NCI-H510A treated with DMSO at 0.1 percent for 48 hours (cell line): Measurements from ENCODE around the gene UNC119B.
A peak's percentile ranks its signal among the peaks of the same experiment; 100 is the strongest.

Source experiments
- DNase-seq: peaks from one replicate; lab custom pipeline; 2025; lab: John Stamatoyannopoulos, UW

The UNC119B gene

DNA sequence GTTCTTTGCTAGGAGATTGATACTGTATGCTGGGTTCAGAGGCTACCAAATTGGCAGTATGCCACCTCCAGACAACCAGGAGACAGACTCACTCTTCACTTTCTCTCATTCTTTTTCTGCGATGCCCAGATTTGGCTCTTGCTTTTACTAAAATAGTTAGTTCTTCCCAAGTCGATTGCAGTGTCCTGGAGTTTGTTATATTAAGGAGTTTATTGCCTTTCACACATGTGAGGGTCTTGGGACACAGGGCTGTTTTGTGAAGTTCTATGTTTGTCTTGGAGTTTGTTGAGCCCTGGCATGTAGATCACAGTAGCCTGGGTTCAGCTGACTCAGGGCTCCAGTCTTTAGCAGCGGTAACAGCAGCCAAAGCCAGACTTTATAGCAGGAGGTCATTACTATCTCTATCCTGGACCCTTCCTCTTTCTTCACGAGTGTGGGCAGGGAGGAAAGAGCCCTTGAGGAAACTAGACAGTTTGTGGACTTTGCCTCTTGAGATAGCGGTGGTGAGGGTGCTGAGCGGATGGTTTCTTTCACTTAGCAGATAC is 21.7 kb upstream of the UNC119B start:
- peak; percentile 65 for DNase-seq

DNA sequence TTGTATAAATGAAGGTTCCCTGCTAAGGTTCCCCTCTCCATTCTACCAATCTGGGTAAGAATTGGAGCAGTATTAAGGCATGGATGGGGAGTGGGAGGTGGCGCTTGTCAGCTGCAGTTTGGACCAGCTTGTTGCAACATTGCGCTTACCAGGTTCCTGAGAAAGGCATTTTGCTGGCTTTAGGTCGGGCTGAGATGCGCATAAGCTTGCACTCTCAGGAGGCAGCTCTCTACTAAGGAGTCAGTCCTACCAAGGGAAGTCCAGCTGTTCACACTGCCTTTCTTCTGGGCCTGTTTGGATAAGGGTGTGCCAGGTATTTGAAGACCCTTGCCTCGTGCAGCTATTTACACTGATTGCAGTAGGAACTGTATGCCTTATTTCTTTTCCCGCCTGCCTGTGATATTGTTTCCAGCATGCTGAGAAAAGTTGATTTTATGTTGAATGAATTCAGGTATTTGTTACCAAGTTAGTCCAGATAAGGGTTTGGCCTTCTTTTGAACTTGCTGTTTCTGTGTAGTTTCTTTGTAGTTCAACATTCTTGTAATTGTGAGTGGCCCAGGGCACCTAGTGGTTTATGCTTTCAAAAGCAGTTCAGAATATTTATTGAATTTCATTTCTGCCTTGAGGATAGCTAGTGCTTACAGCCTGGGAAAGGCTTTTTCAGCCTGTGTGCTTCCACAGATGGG is 20.7 kb upstream of the UNC119B start:
- no peak for DNase-seq

DNA sequence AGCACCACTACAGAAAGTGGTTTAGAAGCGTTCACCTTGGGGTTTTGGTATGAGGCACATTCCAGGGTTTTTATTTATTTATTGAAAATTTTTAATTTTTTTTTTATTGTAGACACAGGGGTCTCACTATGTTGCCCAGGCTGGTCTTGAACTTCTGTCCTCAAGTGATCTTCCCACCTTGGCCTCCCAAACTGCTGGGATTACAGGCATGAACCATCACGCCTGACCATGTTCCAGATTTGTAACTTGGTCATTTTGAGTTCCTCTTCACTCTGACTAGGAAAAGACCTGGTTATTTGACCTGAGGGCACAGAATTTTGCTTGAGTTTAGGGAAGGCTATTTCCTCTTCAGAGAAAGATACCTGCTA is 20.2 kb upstream of the UNC119B start:
- no peak for DNase-seq

DNA sequence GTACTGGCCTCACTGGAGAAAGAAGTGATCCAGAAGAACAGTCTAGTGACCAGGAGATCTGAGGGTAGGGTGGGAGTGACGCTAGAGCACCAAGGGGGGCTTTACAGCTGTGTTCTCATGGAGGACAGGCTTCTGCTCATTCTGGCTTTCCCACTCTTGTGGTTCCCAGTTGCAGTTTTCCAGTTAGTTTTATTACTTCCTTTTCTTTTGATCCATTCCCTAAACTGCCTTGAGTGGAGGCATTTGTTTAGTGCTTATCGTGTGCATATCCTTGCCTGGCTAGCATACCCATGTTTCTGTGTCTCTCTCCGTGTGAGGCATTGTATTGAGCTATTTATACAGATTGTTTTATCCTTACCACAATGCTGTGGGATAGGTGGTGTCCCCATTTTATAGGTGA is 19.3 kb upstream of the UNC119B start:
- no peak for DNase-seq

DNA sequence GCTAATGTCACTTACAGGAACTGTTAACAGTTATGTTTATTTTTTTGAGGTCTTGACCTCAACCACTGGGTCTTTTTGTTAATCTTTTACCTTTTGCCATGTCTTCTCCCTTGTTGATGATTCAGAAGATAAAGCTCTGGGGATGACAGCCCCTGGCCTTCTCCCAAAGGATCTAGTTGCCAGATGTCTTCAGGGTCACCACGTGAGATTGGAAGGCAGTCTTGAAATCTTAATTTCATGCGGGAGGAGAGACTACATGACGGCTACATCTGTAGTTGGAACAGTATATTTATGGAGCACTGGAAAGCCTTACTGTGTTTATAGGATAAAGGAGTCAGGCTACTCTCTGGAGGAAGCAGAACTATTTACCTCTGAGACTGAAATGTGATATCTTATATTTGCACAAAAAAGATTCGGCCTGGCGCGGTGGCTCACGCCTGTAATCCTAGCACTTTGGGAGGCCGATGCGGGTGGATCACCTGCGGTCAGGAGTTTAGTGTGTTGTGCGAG is 17.7 kb upstream of the UNC119B start:
- DNase-seq, result no peak

DNA sequence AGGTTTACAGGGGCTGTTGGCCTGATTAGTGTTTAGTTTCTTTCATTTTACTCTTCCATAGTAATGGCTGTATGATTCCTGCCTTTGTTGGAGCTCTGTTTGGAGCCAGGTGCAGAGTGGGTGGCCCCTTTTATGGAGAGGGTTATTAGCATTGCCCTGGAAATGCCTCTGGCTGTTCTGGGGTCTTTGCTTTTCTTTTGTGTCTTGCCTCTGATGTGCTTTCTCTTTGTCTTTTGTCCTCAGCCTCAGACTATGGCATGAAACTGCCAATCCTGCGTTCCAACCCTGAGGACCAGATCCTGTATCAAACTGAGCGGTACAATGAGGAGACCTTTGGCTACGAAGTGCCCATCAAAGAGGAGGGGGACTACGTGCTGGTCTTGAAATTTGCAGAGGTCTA is 16.4 kb upstream of the UNC119B start:
- DNase-seq, result no peak

DNA sequence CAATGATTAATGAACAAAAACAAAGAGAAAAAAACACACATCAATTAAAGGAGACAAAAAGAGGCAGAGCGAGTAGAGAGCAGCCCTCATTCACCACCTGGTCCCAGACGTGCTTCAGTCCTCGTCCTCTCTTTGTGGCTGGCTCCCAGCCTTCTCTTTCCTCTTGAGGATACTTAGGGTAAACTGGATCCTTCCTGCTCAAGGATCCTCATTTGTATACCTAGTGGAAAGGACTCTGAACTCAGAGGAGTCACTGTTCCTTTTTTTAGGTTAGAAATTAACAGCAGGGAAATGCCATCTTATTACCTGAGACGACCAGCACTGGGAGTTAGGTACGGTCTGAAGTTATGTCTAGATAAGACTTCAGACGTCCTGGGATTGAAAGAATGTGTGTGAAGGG is 13.6 kb upstream of the UNC119B start:
- DNase-seq, result no peak

DNA sequence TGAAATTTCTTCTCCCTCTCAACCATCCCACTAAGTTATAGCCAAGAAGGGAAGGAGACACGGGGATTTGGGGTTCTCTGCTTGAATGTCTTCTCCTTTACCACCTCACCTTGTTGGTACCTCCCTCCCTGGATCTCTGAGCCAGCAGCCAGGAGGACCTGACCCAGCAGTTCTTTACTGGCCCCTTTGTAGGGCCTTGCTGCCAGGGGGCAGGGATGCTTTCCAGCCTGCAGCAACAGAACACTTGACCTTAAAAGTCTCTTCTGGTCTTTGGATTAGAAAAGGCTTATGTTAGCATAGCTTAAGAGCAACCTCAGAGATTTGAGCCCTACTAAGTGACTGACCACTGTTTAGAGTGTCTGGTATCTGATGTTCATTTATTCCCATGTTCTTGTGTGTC is 12.9 kb upstream of the UNC119B start:
- DNase-seq, result no peak

DNA sequence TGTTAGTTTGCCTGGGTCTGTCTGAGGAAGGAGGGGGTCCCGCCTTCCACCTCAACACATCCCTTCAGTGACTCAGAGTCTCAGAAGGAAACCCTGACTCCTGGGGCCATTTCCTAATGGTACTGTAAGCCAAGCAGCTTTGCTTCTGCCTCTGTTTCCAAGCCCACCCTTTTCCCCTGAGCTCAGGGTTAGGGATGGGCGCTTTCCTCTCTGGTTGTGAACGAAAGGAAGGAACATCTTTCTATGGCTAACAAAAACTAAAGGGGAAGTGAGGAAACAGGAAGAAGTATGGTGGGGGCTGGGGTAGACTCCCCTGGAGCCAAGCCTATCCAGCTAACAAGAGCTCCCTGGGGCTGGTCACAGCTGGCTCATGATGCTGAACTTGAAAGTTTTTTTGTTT is 11.6 kb upstream of the UNC119B start:
- DNase-seq, result no peak

DNA sequence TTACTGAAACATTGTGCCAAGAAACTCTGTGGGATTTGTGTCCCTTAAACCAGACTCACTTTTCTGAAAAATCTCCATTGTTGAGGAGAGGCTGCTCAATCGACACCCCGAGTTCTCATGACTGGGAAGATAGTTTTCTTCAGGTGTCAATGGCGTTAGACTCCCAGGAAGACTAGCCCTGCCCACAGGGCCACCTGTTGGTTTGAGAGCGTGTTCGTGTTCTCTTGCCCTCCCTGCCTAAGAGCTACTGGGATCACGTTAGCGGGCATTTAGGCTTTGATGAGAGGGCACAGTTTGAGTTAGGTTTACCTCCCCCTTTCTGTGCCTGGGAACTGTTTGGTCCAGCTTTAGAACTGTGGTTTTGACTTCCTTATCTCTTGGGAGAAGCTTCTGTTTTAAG is 10.7 kb upstream of the UNC119B start:
- DNase-seq, result no peak

DNA sequence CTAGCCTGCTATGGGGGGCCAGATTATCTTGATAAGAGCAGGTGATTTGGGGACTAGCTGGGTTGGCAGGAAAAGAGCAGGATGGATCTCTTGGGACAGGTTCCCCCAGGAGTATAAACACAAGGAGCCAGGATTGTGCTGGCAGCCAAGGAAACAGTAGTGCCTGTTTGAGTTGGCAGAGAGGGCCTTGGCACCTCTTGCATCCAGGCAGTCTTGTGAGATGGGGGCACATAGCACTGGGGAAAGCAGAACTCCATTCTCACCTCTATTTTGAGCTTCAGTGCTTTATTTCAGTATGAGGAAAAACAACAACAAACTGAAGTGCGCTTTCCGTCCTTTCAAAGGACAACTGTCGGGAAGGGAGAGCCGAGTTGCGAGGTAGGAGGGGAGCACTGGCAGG is 9.4 kb upstream of the UNC119B start:
- DNase-seq, result no peak

DNA sequence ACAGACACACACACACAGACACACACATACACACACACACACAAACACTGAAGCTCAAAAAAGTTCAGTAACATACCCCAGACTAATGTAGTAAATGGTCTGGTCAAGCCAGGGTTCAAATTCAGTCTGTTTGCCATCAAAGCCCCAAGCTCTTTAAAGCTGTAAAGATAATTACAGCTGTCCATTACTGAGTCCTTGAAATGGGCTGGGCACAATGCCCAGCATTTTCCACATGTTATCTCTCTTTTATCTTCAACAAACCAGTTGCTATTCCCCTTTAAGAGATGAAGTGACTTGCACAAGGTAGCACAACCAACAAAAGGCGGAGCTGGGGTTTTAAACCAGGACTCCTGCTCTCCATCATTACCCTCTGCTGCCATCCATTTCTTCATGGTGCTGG is 7.6 kb upstream of the UNC119B start:
- DNase-seq, result no peak

DNA sequence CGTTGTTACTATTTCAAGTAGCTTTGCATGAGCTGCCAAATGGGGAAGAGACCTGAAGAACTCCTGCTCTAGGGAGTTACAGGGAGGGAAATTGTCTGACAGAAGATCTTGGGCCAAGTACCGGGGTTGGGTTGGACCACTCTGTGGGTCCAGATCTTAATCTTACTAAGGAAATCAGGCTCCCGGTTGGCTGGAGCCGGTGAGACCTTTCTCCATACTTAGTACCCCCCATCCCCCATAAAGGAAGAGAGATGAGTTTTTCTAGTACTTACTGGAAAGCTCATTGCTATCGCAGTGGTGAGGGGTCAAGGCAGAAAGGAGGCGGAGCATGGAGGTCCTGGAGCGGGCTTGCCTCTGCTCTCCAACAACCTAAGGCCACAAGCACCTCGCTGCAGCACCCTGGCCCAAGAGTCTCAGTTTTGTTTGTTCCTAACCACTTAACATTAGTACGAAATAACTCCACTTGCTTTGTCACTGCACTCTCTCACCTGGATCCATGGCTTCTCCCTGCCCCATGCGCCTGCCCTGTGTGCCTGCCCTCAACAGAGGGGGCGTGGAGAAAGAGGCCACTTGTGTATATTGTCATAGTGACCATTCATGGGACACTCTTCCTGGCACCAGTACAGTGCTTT is 6.8 kb upstream of the UNC119B start:
- DNase-seq, result no peak

DNA sequence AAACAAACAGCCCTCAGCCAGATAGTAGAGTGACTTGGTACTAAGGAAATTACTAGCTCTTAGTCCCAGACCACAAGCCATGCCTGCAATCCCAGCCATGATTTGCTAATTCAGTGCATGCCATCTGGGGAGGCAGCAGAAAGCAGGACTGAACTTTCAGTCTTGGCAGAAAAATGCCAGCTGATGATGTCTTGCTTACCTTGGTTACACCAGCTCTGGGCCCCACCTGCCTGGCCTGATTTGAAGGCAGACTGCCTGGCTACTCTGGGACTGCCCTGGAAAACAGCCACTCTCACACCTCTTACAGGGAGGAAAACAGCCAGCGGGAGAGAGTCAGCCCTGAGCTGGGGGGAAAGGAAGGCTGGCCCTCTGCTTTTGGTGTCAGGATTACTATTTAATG is 4.6 kb upstream of the UNC119B start:
- no peak for DNase-seq

DNA sequence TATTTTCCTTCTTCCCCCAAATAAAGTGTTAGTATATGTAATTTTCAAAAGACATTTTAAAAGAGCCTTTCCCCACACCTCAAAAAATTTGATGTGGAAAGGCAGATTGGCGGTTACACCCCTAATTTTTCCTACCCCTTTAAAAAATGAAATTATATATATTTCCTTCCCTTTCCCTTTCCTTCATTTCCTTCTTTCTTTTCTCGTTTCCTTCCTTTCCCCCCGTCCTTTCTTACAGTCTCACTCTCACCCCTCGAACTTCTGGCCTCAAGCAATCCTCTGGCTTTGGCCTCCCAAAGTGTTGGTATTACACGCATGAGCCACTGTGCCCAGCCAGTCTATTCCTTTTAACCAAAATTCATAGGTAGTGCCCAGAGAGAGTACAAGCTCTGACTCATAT is 4.2 kb upstream of the UNC119B start:
- DNase-seq, result no peak

DNA sequence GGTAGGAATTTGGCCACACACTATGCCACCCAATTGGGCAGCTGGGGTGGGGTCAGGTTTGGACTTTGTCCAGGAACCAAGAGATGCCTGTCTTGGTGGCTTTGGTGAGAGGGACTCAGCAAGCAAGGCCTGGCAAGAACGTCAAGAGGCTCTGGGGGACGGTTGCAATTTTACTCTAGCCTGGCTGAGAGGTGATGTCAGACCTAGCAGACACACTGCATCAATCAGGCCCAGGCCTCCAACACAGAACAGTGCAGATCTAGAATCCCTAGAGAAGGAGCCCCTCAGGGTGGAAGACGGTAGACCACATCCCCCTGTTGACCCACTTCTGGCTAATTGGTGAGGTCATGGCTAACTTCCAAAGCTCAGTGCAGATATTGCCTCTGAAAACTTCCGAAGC is 1.6 kb upstream of the UNC119B start:
- no peak for DNase-seq

DNA sequence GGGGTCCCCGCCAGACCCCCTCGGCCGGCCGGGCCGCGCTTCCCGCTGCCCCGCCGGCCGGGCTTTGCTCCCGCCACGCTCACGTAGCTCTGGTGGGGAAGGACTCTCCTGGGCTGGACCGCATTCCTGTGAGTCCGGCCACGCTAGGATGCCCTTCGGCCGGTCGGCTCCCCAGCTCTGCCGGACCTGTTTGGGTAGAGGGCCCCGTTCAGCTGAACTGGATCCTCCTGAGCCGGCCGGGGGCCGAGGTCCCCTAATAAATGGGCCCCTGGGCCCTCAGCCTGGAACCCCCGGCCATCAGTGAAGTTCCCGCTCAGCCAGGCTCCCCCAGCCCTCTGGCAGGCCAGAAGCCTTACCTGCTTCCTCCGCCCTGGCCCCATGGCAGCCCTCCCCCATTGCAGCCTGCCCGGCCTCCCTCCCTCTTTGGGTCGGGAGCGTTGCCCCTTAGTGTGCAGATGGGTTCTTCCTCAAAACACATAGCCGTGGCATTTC is 593 bp downstream of the UNC119B start:
- DNase-seq, result no peak

DNA sequence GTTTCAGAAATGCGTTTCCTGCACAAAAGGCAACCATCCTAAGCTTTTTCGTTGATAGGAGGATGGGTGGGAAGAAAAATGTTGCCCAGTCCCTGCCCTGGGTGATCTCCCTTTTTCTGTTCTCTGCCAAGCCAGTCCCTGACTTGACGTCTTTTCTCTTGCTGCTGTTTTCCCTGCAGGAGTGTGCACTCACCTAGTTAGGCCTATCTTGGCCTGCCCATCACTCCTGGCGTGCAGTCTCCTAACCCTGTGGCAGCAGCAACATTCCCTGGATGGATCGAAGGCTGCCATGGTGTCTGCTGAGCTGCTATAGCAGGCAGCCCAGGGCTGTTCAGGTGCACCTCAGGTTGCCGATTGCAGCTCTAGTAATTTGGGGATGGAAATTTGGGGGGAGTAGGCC is 1.2 kb downstream of the UNC119B start:
- DNase-seq, result peak; percentile 13

DNA sequence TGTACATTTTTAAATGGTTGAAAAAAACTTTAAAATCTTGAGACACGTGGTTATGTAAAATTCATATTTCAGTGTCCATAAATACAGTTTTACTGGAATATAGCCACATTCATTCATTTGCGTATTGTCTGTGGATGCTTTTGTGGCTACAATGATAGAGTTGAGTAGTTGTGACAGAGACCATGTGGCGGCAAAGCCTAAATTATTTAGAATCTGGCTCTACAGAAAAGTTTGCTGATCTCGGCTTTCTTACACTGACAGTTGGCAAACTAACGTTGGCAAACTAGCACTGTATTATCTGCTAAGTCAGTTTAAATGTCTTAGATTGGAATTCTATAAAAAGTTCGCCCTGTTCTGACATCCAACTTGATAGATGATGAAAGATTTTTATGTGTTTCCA is 2.4 kb downstream of the UNC119B start:
- no peak for DNase-seq

DNA sequence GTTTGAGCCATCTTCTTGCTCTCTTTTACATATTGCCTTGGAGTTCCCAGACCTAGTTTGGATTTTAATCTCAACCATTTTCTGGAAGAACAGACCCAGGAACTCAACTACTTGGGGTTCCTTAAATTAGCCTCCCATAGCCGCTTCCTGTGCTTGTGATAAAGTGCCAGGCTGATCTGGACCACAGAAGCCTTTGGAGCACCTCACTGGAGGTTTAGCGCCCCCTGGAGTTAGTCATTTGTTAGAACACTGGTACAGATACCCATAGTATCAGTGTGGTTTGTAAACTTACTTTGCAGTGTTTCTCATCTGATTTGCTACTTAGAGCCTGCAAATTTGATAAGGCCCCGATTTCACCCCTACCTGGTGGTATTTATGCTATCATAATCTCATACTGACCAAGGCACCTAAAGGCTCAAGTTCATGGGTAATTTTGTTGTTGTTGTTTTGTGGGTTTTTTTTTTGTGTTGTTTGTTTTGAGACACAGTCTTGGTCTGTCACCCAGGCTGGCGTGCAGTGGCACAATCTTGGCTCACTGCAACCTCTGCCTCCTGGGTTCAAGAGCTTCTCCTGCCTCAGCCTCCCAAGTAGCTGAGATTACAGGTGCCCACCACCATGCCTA is 3.7 kb downstream of the UNC119B start:
- DNase-seq, result peak; percentile 90

DNA sequence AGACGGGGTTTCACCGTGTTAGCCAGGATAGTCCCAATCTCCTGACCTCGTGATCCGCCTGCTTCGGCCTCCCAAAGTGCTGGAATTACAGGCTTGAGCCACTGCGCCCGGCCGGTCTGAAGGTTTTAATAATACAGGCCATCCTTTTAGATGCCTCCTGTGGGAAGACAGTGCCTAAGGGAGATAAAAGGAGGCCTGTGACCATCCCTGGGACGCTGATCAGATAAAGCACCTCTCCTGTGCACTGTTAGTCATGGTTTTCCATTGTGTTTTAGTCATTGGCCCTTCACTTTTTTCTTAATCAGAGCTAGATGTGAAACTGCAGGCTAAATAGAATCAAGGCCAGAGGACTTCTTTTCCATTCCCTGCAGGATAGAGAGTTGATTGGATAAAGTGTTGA is 7.8 kb downstream of the UNC119B start:
- DNase-seq, result no peak

DNA sequence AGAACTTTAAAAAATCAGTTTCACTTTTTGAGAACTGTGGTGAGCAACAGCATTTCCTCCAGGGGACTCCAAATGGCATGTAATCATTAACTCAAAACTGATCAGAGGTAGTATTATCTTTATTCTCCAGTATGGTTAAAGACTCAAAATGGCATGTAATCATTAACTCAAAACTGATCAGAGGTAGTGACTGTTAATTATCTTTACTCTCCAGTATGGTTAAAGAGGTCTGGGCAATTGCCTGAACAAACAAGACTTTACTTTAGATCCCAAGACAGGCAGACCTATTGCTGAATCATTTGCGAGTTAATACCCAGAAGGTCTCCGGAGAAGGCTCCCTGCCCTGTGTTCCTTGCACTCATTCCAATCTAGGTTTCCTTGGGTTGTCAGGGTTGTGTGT is 8.8 kb downstream of the UNC119B start:
- no peak for DNase-seq
